Panc1 (cell line): ENCODE measurements around the gene PITX2. TPM values are rescaled to one million over a fixed set of nuclear protein-coding genes. Genes with fewer than 3 reads are reported as not detected.

ENCODE experiments used
- ATAC-seq: fragments of 200-7000 bp; cut with Tn5 transposase; 2 replicates; pipeline ENCODE4 v1.9.1; 2020; ENCODE audit warnings: mild to moderate bottlenecking, moderate library complexity
- BruUV-seq: library from RNA; stranded (reverse); fragments of 400-500 nt; replicated peaks from 2 replicates; lab custom pipeline; 2021; lab: Mats Ljungman, UMichigan
- CTCF ChIA-PET: fragments of 300-600 bp; sonication (Branson Sonifier 250); formaldehyde crosslinking; loops from one replicate; lab custom pipeline; 2022; ENCODE audit warnings: antibody characterized with exemption; lab: Charles Lee
- POLR2A ChIA-PET: fragments of 300-600 bp; sonication (Branson Sonifier 250); formaldehyde crosslinking; loops from one replicate; lab custom pipeline; 2022; ENCODE audit warnings: antibody characterized with exemption; lab: Charles Lee
- DNase-seq: peaks from one replicate; pipeline ENCODE4 v3.0.0-alpha.2; 2010; ENCODE audit warnings: low read depth, low spot score
- H3K27ac ChIP-seq: 2 replicates; pipeline ENCODE4 v1.5.1; 2011; ENCODE audit warnings: mild to moderate bottlenecking, low read length, inconsistent platforms
- H3K27me3 ChIP-seq: fragments of 200-500 bp; sonication (Bioruptor generic); 2 replicates; pipeline ENCODE4 v1.6.0; 2014; ENCODE audit warnings: low read length, inconsistent platforms; ENCODE audit not compliant: control insufficient read depth, insufficient read depth
- H3K36me3 ChIP-seq: fragments of 200-500 bp; sonication (Bioruptor generic); 2 replicates; pipeline ENCODE4 v1.5.1; 2014; ENCODE audit warnings: inconsistent platforms, mild to moderate bottlenecking, low read length, moderate library complexity; ENCODE audit not compliant: control insufficient read depth, insufficient read depth
- H3K4me1 ChIP-seq: 2 replicates; pipeline ENCODE4 v1.5.1; 2011; ENCODE audit warnings: inconsistent platforms, mild to moderate bottlenecking, low read length, moderate library complexity; ENCODE audit not compliant: control insufficient read depth, insufficient read depth
- H3K4me3 ChIP-seq, 2 experiments: 2 replicates each; pipeline ENCODE4 v1.5.1; 2011 to 2012; ENCODE audit warnings: low read depth in 2 of 2, low read length in 2 of 2, mild to moderate bottlenecking in 2 of 2, inconsistent platforms in 1 of 2, moderate library complexity in 1 of 2
- H3K9me3 ChIP-seq: fragments of 200-500 bp; sonication (Bioruptor generic); 2 replicates; pipeline ENCODE4 v1.5.1; 2014; ENCODE audit warnings: low read depth, mild to moderate bottlenecking, inconsistent platforms, low read length, moderate library complexity; ENCODE audit not compliant: control insufficient read depth, insufficient read depth
- POLR2AphosphoS5 ChIP-seq: IDR thresholded peaks from 2 replicates; pipeline ENCODE4 v1.6.1; 2012; ENCODE audit warnings: mild to moderate bottlenecking, low read depth, low read length, moderate library complexity
- REST ChIP-seq, 2 experiments: IDR thresholded peaks; 2 replicates each; pipeline ENCODE4 v1.6.1; 2011 to 2012; ENCODE audit warnings: low read depth in 2 of 2, control low read depth in 1 of 2, low read length in 1 of 2, mild to moderate bottlenecking in 1 of 2, moderate library complexity in 1 of 2; ENCODE audit not compliant: insufficient read depth in 1 of 2
- SIN3A ChIP-seq: IDR thresholded peaks from 2 replicates; pipeline ENCODE4 v1.6.1; 2012; ENCODE audit warnings: low read depth, mild to moderate bottlenecking, low read length, moderate library complexity, borderline replicate concordance; ENCODE audit not compliant: insufficient read depth
- TCF7L2 ChIP-seq: IDR thresholded peaks from 2 replicates; pipeline ENCODE4 v1.6.1; 2011; ENCODE audit warnings: mild to moderate bottlenecking, low read depth, low read length, inconsistent platforms
- in situ Hi-C: cut with HindIII; loops from 2 replicates; pipeline ENCODE4 v1.10.0; 2016; ENCODE audit warnings: low sequenced_read_pairs, low pct_unique_long_range_greater_than_20kb
- intact Hi-C: fragments of 100-400 bp; cut with micrococcal nuclease; formaldehyde crosslinking; loops from one replicate; pipeline ENCODE4 v1.10.0; 2022; ENCODE audit not compliant: unreplicated experiment
- total RNA-seq: library from RNA; stranded (reverse); gene quantifications from one replicate; pipeline ENCODE4 v1.2.1, GENCODE V29; 2021; ENCODE audit not compliant: unreplicated experiment
- TF ChIP-seq, protein P1 (sequence below): fragments of 450-650 bp; IDR thresholded peaks from 2 replicates; pipeline ENCODE4 v1.5.1; 2017; ENCODE audit warnings: mild to moderate bottlenecking

The PITX2 gene
- total RNA-seq, 1 experiment from 2014 or later: 0.44 TPM

- in situ Hi-C loops (no loop called here), intact Hi-C loops (no loop called here)
- no peaks in the 10 kb centered on the region for H3K9me3 ChIP-seq
- no peak for ATAC-seq
- no peak overlapping the region for H3K27ac ChIP-seq
- TF ChIP-seq, protein P1, sequence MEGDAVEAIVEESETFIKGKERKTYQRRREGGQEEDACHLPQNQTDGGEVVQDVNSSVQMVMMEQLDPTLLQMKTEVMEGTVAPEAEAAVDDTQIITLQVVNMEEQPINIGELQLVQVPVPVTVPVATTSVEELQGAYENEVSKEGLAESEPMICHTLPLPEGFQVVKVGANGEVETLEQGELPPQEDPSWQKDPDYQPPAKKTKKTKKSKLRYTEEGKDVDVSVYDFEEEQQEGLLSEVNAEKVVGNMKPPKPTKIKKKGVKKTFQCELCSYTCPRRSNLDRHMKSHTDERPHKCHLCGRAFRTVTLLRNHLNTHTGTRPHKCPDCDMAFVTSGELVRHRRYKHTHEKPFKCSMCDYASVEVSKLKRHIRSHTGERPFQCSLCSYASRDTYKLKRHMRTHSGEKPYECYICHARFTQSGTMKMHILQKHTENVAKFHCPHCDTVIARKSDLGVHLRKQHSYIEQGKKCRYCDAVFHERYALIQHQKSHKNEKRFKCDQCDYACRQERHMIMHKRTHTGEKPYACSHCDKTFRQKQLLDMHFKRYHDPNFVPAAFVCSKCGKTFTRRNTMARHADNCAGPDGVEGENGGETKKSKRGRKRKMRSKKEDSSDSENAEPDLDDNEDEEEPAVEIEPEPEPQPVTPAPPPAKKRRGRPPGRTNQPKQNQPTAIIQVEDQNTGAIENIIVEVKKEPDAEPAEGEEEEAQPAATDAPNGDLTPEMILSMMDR: no peak
- no peak for TF ChIP-seq TCF7L2
- TF ChIP-seq POLR2AphosphoS5: no peak
- TF ChIP-seq REST (IDR thresholded peaks at IDR 0.05; ENCODE audit: insufficient read depth in 1 of 2, low read depth in 2 of 2, low read length in 1 of 2): no peak
- TF ChIP-seq SIN3A: no peak
- no peak overlapping the region for H3K4me3 ChIP-seq
- DNase-seq: no peak
- no peaks in the 10 kb centered on the region for H3K36me3 ChIP-seq
- ChIA-PET CTCF (interaction anchor here (0.7 kb wide), 1 partner anchor 971 kb away, joined by 7 read pairs; no protein-coding TSS in a partner anchor), POLR2A (no interaction called here)
- no peaks in the 10 kb centered on the region for H3K27me3 ChIP-seq
- H3K4me1 ChIP-seq: no peaks in the 10 kb centered on the region
- BruUV-seq: no TSS peak
Measured at GRCh38 chr4:110663738-110664444, 41.0 kb upstream of the PITX2 start.

GRCh38 chr4:110663206-110663605 lies 40.3 kb upstream of the PITX2 start:
- CTCF ChIA-PET: no interaction called here
- no peaks in the 10 kb centered on the region for H3K9me3 ChIP-seq

More at GRCh38 chr4:110663206-110663605, 40.3 kb upstream of the PITX2 start:
- in situ Hi-C loops (no loop called here), intact Hi-C loops (no loop called here)
- BruUV-seq: no TSS peak
- H3K4me1 ChIP-seq: no peaks in the 10 kb centered on the region
- DNase-seq: no peak
- no peak overlapping the region for H3K4me3 ChIP-seq
- H3K36me3 ChIP-seq: no peaks in the 10 kb centered on the region
- POLR2A ChIA-PET: no interaction called here
- H3K27me3 ChIP-seq: no peaks in the 10 kb centered on the region
- no peak for TF ChIP-seq SIN3A
- TF ChIP-seq REST (IDR thresholded peaks at IDR 0.05; ENCODE audit: insufficient read depth in 1 of 2, low read depth in 2 of 2, low read length in 1 of 2): no peak
- no peak for TF ChIP-seq POLR2AphosphoS5
- TF ChIP-seq, protein P1: no peak
- no peak for TF ChIP-seq TCF7L2
- ATAC-seq: no peak
- no peak overlapping the region for H3K27ac ChIP-seq
